ENCODE results near the gene HIVEP2. TPM values are rescaled to one million over a fixed set of nuclear protein-coding genes. Genes with fewer than 3 reads are reported as not detected.

Gene HIVEP2
- total RNA-seq, 2 donors from 2014 or later: 1.7 to 2.4 TPM

DNA sequence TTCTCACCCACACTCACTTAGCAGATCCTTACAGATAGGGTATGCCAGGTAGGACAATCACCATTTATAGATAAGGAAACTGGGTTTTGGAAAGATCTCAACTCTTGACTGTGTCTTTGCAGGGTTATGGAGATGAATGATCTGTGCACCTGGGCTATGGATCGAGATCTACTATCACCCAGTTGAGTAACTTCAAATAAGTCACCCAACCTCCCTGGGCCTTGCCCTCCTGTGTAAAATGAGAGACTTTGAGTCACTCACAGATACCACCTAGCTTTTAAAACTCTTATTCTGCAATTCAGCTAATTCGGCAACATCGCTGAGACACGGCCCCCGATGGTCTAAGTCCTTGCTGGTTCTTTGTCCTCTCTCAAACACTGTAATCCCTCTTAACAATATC is 53.5 kb downstream of the HIVEP2 start:
- Mint-ChIP-seq H3K4me3 (no peak overlapping the region), H3K27ac (no peak overlapping the region), H3K27me3 (ENCODE audit: insufficient read depth) (no peaks in the 10 kb centered on the region), H3K4me1 (peaks cover 11% of the 10 kb centered on the region), H3K36me3 (ENCODE audit: low read depth) (no peaks in the 10 kb centered on the region), H3K9me3 (no peaks in the 10 kb centered on the region)
- no peaks in the 10 kb centered on the region for H3K9me3 ChIP-seq (ENCODE audit: control insufficient read depth, low read length)
- no peak overlapping the region for H3K9ac ChIP-seq (ENCODE audit: extremely low read depth, low read length, poor library complexity, severe bottlenecking)
- TF ChIP-seq, protein P1, sequence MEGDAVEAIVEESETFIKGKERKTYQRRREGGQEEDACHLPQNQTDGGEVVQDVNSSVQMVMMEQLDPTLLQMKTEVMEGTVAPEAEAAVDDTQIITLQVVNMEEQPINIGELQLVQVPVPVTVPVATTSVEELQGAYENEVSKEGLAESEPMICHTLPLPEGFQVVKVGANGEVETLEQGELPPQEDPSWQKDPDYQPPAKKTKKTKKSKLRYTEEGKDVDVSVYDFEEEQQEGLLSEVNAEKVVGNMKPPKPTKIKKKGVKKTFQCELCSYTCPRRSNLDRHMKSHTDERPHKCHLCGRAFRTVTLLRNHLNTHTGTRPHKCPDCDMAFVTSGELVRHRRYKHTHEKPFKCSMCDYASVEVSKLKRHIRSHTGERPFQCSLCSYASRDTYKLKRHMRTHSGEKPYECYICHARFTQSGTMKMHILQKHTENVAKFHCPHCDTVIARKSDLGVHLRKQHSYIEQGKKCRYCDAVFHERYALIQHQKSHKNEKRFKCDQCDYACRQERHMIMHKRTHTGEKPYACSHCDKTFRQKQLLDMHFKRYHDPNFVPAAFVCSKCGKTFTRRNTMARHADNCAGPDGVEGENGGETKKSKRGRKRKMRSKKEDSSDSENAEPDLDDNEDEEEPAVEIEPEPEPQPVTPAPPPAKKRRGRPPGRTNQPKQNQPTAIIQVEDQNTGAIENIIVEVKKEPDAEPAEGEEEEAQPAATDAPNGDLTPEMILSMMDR (conservative IDR thresholded peaks at IDR 0.05): no peak
- no peak overlapping the region for H3K4me3 ChIP-seq (ENCODE audit: low read length)
- peaks cover 4% of the 10 kb centered on the region for H3K4me1 ChIP-seq (ENCODE audit: control insufficient read depth, insufficient read depth, low read length)
- H3K27me3 ChIP-seq (ENCODE audit: control insufficient read depth, insufficient read depth, low read length, poor library complexity, severe bottlenecking): no peaks in the 10 kb centered on the region
- WGBS, 2 experiments (ENCODE audit: insufficient coverage in 1 of 2, insufficient read length in 1 of 2): 87 to 91% methylated on average over 5 of the region's 5 CpGs
- H3K27ac ChIP-seq (ENCODE audit: low read depth, low read length): no peak overlapping the region
- no peaks in the 10 kb centered on the region for H3K36me3 ChIP-seq (ENCODE audit: control insufficient read depth, insufficient read depth, low read length)
- DNase-seq: no peak

DNA sequence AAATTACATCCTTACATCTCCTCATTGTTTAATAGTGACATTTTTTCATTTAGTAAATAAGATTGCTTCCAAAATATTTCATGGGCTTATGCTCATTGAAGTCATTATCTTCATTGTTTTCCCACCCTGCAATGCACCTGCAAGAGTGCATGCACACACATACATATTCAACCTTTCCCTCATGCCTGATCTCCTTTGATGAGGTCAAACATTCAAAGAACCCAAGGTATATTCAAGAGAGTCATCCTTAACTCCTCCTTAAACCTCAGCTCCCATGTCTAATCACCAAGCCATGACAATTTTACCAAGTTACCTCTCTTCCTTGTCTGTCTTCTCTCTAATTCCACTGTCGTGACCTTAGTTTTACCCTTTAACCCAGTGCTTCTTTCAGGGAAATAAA is 56.5 kb downstream of the HIVEP2 start:
- Histone ChIP-seq H3K36me3 (ENCODE audit: control insufficient read depth, insufficient read depth, low read length) (no peaks in the 10 kb centered on the region), H3K9me3 (ENCODE audit: control insufficient read depth, low read length) (no peaks in the 10 kb centered on the region), H3K4me3 (ENCODE audit: low read length) (no peak overlapping the region), H3K4me1 (ENCODE audit: control insufficient read depth, insufficient read depth, low read length) (peaks cover 19% of the 10 kb centered on the region), H3K27ac (ENCODE audit: low read depth, low read length) (no peak overlapping the region), H3K27me3 (ENCODE audit: control insufficient read depth, insufficient read depth, low read length, poor library complexity, severe bottlenecking) (no peaks in the 10 kb centered on the region), H3K9ac (ENCODE audit: extremely low read depth, low read length, poor library complexity, severe bottlenecking) (no peak overlapping the region)
- Mint-ChIP-seq H3K36me3 (ENCODE audit: low read depth) (no peaks in the 10 kb centered on the region), H3K27ac (no peak overlapping the region), H3K9me3 (no peaks in the 10 kb centered on the region), H3K4me1 (peaks cover 34% of the 10 kb centered on the region), H3K4me3 (no peak overlapping the region), H3K27me3 (ENCODE audit: insufficient read depth) (no peaks in the 10 kb centered on the region)
- TF ChIP-seq, protein P1 (conservative IDR thresholded peaks at IDR 0.05): no peak
- DNase-seq: no peak
- WGBS, 2 experiments (ENCODE audit: insufficient coverage in 1 of 2, insufficient read length in 1 of 2): 88 to 90% methylated on average over 1 of the region's 1 CpG

DNA sequence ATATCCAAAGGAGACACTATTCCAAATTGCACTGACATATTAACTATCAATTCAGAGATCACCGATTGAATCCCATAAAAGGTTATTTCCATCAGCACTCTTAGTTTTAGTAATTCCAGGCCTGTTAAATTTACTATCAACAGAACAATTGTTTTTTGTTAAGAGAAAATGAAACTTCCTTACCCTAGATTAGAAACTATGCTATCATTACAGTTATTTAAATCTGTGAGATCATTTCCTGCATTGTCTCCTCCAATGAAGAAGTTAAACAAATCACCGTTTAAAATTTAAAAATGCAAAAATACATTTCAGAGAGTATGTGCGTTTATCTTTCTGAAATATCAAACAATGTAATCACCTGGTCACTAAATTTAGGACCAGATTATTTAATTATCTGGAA is 57.5 kb downstream of the HIVEP2 start:
- TF ChIP-seq, protein P1 (conservative IDR thresholded peaks at IDR 0.05): no peak
- WGBS, 2 experiments (ENCODE audit: insufficient coverage in 1 of 2, insufficient read length in 1 of 2): 83 to 97% methylated on average over 2 to 3 of the region's 3 CpGs
- H3K4me3 Mint-ChIP-seq: no peak overlapping the region
- H3K9me3 Mint-ChIP-seq: no peaks in the 10 kb centered on the region
- H3K4me3 ChIP-seq (ENCODE audit: low read length): no peak overlapping the region
- H3K4me1 Mint-ChIP-seq: peaks cover 43% of the 10 kb centered on the region
- no peaks in the 10 kb centered on the region for H3K9me3 ChIP-seq (ENCODE audit: control insufficient read depth, low read length)
- no peak overlapping the region for H3K27ac Mint-ChIP-seq
- no peak overlapping the region for H3K27ac ChIP-seq (ENCODE audit: low read depth, low read length)
- H3K9ac ChIP-seq (ENCODE audit: extremely low read depth, low read length, poor library complexity, severe bottlenecking): no peak overlapping the region
- H3K36me3 ChIP-seq (ENCODE audit: control insufficient read depth, insufficient read depth, low read length): no peaks in the 10 kb centered on the region
- no peaks in the 10 kb centered on the region for H3K27me3 Mint-ChIP-seq (ENCODE audit: insufficient read depth)
- no peak for DNase-seq
- no peaks in the 10 kb centered on the region for H3K36me3 Mint-ChIP-seq (ENCODE audit: low read depth)
- H3K27me3 ChIP-seq (ENCODE audit: control insufficient read depth, insufficient read depth, low read length, poor library complexity, severe bottlenecking): no peaks in the 10 kb centered on the region
- peaks cover 19% of the 10 kb centered on the region for H3K4me1 ChIP-seq (ENCODE audit: control insufficient read depth, insufficient read depth, low read length)

Measured in endodermal cell (in vitro differentiated cells).